Kidney (tissue), 14 donors: ENCODE data around the gene NARS2. TPM values are rescaled to one million over a fixed set of nuclear protein-coding genes. Genes with fewer than 3 reads are reported as not detected.

Experiments
- DNase-seq, 5 donors: peaks; one replicate each; pipeline ENCODE4 v3.0.0-alpha.2; 2013 to 2020
- FAIRE-seq: peaks from 2 replicates; lab custom pipeline; 2012; peaks lifted over from hg19 to GRCh38; lab: Jason Lieb, UNC
- H3K27ac ChIP-seq, 2 donors: one replicate each; pipeline ENCODE4 v1.7.0; 2013; ENCODE audit warnings: low read depth in 2 of 2, low read length in 2 of 2, inconsistent platforms in 1 of 2
- H3K27me3 ChIP-seq: one replicate; pipeline ENCODE4 v1.7.1; 2013; ENCODE audit warnings: low read length, inconsistent platforms; ENCODE audit not compliant: control insufficient read depth, insufficient read depth
- H3K36me3 ChIP-seq, 3 donors: one replicate each; pipeline versions ENCODE4 v1.7.0 to v1.7.1; 2013; ENCODE audit warnings: low read length in 3 of 3, control low read depth in 1 of 3, inconsistent platforms in 1 of 3; ENCODE audit not compliant: insufficient read depth in 3 of 3, control insufficient read depth in 2 of 3
- H3K4me1 ChIP-seq, 3 donors: one replicate each; pipeline versions ENCODE4 v1.7.0 to v1.7.1; 2013; ENCODE audit warnings: low read length in 3 of 3, inconsistent platforms in 1 of 3, low read depth in 1 of 3; ENCODE audit not compliant: control insufficient read depth in 2 of 3, insufficient read depth in 2 of 3
- H3K4me3 ChIP-seq, 3 donors: one replicate each; pipeline versions ENCODE4 v1.7.0 to v1.8.1; 2013; ENCODE audit warnings: low read length in 3 of 3, control low read depth in 1 of 3, inconsistent platforms in 1 of 3
- H3K9ac ChIP-seq, 3 donors: one replicate each; pipeline versions ENCODE4 v1.7.0 to v1.7.1; 2013; ENCODE audit warnings: low read length in 3 of 3, control low read depth in 1 of 3, inconsistent platforms in 1 of 3
- H3K9me3 ChIP-seq, 3 donors: one replicate each; pipeline versions ENCODE4 v1.7.0 to v1.7.1; 2013; ENCODE audit warnings: low read length in 3 of 3, control low read depth in 1 of 3, inconsistent platforms in 1 of 3; ENCODE audit not compliant: control insufficient read depth in 2 of 3, insufficient read depth in 1 of 3
- intact Hi-C: fragments of 100-400 bp; cut with DNase I; formaldehyde crosslinking; loops from one replicate; pipeline ENCODE4 v1.11.1; 2022
- polyA plus RNA-seq: library from polyadenylated mRNA; stranded (reverse); fragments of 350-450 nt; fragmentation: Illumina TruSeq; extraction: RNeasy Lipid Tissue Mini Kit (QIAGEN cat#74804); gene quantifications from one replicate; pipeline ENCODE4 v1.2.3, GENCODE V29; 2014; ENCODE audit warnings: low read depth, low replicate concordance; ENCODE audit not compliant: insufficient read depth
- total RNA-seq: library from RNA; stranded (reverse); fragmentation: NEBNext Ultra II Directional; extraction: Animal tissue kit (Norgen Biotek cat#: 25700); gene quantifications from one replicate; pipeline ENCODE4 v1.2.1, GENCODE V29; 2021
- TF ChIP-seq, protein P1 (sequence below): IDR thresholded peaks from 3 replicates; pipeline ENCODE4 v1.5.1; 2012; ENCODE audit warnings: mild to moderate bottlenecking, moderate library complexity, borderline replicate concordance; ENCODE audit not compliant: insufficient read depth; ENCODE audit errors: extremely low read depth
- donor health status: control.
- donor health status: control.
- donor health status: control.
- donor health status: control.
- donor health status: control.
- donor health status: DM: yes; HTN: yes; CAD: no.
- donor health status: Normal renal cell carcinoma (clear cell type).

Gene NARS2
- total and polyA plus RNA-seq, 2 donors from 2014 or later: 13.0 to 13.2 TPM

GRCh38 chr11:78426845-78427244, 147.8 kb downstream of the NARS2 start:
- Histone ChIP-seq H3K4me3 (no peak overlapping the region), H3K36me3 (no peaks in the 10 kb centered on the region), H3K27me3 (no peaks in the 10 kb centered on the region), H3K4me1 (peaks cover 0 to 2% (median 0%) of the 10 kb centered on the region in 3 donors), H3K9ac (no peak overlapping the region), H3K9me3 (no peaks in the 10 kb centered on the region), H3K27ac (no peak overlapping the region)
- FAIRE-seq (no peak), DNase-seq (no peak)
- intact Hi-C loops: loop anchor here (10.0 kb wide), 1 partner anchor 202 kb away; no protein-coding TSS in a partner anchor
- TF ChIP-seq, protein P1, sequence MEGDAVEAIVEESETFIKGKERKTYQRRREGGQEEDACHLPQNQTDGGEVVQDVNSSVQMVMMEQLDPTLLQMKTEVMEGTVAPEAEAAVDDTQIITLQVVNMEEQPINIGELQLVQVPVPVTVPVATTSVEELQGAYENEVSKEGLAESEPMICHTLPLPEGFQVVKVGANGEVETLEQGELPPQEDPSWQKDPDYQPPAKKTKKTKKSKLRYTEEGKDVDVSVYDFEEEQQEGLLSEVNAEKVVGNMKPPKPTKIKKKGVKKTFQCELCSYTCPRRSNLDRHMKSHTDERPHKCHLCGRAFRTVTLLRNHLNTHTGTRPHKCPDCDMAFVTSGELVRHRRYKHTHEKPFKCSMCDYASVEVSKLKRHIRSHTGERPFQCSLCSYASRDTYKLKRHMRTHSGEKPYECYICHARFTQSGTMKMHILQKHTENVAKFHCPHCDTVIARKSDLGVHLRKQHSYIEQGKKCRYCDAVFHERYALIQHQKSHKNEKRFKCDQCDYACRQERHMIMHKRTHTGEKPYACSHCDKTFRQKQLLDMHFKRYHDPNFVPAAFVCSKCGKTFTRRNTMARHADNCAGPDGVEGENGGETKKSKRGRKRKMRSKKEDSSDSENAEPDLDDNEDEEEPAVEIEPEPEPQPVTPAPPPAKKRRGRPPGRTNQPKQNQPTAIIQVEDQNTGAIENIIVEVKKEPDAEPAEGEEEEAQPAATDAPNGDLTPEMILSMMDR: no peak

GRCh38 chr11:78425399-78426070, 149.1 kb downstream of the NARS2 start:
- FAIRE-seq: no peak
- no peak overlapping the region for H3K27ac ChIP-seq
- no peaks in the 10 kb centered on the region for H3K36me3 ChIP-seq
- peaks cover 0 to 4% (median 4%) of the 10 kb centered on the region in 3 donors for H3K4me1 ChIP-seq
- H3K4me3 ChIP-seq: no peak overlapping the region
- H3K9me3 ChIP-seq: no peaks in the 10 kb centered on the region
- TF ChIP-seq, protein P1: no peak
- intact Hi-C loops: loop anchor here (10.0 kb wide), 1 partner anchor 201 kb away; no protein-coding TSS in a partner anchor
- no peaks in the 10 kb centered on the region for H3K27me3 ChIP-seq
- no peak for DNase-seq
- no peak overlapping the region for H3K9ac ChIP-seq

GRCh38 chr11:78424334-78425270, 150.1 kb downstream of the NARS2 start:
- TF ChIP-seq, protein P1: no peak
- no peaks in the 10 kb centered on the region for H3K36me3 ChIP-seq
- H3K9me3 ChIP-seq: no peaks in the 10 kb centered on the region
- H3K4me3 ChIP-seq: no peak overlapping the region
- no peaks in the 10 kb centered on the region for H3K27me3 ChIP-seq
- H3K27ac ChIP-seq: peak overlapping the region in 1 of 2 donors; percentile 32
- DNase-seq (peak in 1 of 5 donors; percentile 35), FAIRE-seq (no peak)
- intact Hi-C loops: loop anchor here (10.0 kb wide), 1 partner anchor 200 kb away; no protein-coding TSS in a partner anchor
- peaks cover 4 to 10% (median 7%) of the 10 kb centered on the region in 3 donors for H3K4me1 ChIP-seq
- no peak overlapping the region for H3K9ac ChIP-seq
